ENCODE results near the gene RAG1.

DNA sequence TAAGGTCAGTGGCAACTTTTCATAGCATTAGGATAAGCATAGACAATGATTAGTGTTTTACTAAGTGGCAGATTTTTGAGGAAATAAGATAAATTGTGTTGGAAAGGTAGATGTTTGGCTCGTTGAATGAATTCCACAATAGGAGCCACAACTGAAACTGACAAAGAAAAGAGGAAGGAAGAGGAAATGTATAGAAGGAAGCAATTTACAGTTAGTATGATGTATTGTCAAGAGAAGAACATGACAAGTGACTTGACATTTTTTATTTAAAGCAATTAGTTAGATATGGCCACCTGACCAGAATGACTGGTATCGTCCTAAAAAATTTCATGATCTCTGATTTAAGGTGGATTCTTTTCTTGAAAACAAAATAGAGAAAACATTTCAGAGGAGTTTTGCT lies 33.3 kb downstream of the RAG1 start:
- TF ChIP-seq SRF (IDR thresholded peaks at IDR 0.05; ENCODE audit: low read depth, low read length), result no peak
- TF ChIP-seq YY1 (IDR thresholded peaks at IDR 0.05; ENCODE audit: insufficient read depth, insufficient replicate concordance, low read depth, low read length), result no peak
- TF ChIP-seq THAP8 (CRISPR knock-in tag; IDR thresholded peaks at IDR 0.05; ENCODE audit: borderline replicate concordance), result no peak
- TF ChIP-seq, protein P1, sequence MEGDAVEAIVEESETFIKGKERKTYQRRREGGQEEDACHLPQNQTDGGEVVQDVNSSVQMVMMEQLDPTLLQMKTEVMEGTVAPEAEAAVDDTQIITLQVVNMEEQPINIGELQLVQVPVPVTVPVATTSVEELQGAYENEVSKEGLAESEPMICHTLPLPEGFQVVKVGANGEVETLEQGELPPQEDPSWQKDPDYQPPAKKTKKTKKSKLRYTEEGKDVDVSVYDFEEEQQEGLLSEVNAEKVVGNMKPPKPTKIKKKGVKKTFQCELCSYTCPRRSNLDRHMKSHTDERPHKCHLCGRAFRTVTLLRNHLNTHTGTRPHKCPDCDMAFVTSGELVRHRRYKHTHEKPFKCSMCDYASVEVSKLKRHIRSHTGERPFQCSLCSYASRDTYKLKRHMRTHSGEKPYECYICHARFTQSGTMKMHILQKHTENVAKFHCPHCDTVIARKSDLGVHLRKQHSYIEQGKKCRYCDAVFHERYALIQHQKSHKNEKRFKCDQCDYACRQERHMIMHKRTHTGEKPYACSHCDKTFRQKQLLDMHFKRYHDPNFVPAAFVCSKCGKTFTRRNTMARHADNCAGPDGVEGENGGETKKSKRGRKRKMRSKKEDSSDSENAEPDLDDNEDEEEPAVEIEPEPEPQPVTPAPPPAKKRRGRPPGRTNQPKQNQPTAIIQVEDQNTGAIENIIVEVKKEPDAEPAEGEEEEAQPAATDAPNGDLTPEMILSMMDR (CRISPR knock-in tag; IDR thresholded peaks at IDR 0.05), result no peak
- TF ChIP-seq, protein P2, sequence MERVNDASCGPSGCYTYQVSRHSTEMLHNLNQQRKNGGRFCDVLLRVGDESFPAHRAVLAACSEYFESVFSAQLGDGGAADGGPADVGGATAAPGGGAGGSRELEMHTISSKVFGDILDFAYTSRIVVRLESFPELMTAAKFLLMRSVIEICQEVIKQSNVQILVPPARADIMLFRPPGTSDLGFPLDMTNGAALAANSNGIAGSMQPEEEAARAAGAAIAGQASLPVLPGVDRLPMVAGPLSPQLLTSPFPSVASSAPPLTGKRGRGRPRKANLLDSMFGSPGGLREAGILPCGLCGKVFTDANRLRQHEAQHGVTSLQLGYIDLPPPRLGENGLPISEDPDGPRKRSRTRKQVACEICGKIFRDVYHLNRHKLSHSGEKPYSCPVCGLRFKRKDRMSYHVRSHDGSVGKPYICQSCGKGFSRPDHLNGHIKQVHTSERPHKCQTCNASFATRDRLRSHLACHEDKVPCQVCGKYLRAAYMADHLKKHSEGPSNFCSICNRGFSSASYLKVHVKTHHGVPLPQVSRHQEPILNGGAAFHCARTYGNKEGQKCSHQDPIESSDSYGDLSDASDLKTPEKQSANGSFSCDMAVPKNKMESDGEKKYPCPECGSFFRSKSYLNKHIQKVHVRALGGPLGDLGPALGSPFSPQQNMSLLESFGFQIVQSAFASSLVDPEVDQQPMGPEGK (CRISPR knock-in tag; IDR thresholded peaks at IDR 0.05), result no peak
- no peak for TF ChIP-seq NFYB (CRISPR knock-in tag; IDR thresholded peaks at IDR 0.05)
